Measurements from ENCODE around the gene ETS1.

DNA sequence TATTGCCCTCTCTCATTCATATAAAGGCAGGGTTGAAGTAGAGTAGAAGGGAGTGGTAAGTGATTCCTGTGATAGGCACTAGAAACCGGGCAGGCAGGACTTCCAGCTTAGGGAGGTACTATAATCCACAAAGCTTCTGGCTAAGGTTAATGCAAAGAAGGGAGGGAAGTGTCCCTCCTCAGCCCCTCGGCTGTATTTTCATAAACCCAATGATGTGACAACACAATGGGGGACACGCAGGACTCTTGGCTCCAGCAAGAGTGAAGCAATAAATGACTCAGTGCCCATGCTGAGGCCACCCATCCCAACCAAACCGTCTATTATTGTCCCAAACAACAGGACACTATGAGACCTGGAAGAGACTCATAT lies 90.7 kb downstream of the ETS1 start:
- TF ChIP-seq, protein P1, sequence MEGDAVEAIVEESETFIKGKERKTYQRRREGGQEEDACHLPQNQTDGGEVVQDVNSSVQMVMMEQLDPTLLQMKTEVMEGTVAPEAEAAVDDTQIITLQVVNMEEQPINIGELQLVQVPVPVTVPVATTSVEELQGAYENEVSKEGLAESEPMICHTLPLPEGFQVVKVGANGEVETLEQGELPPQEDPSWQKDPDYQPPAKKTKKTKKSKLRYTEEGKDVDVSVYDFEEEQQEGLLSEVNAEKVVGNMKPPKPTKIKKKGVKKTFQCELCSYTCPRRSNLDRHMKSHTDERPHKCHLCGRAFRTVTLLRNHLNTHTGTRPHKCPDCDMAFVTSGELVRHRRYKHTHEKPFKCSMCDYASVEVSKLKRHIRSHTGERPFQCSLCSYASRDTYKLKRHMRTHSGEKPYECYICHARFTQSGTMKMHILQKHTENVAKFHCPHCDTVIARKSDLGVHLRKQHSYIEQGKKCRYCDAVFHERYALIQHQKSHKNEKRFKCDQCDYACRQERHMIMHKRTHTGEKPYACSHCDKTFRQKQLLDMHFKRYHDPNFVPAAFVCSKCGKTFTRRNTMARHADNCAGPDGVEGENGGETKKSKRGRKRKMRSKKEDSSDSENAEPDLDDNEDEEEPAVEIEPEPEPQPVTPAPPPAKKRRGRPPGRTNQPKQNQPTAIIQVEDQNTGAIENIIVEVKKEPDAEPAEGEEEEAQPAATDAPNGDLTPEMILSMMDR (IDR thresholded peaks at IDR 0.05), result no peak
- TF ChIP-seq POLR2AphosphoS5 (IDR thresholded peaks at IDR 0.05; ENCODE audit: low read depth, low read length), result no peak
- no peak for TF ChIP-seq SIN3A (IDR thresholded peaks at IDR 0.05; ENCODE audit: borderline replicate concordance, insufficient read depth, low read depth, low read length)
- TF ChIP-seq, protein P2, sequence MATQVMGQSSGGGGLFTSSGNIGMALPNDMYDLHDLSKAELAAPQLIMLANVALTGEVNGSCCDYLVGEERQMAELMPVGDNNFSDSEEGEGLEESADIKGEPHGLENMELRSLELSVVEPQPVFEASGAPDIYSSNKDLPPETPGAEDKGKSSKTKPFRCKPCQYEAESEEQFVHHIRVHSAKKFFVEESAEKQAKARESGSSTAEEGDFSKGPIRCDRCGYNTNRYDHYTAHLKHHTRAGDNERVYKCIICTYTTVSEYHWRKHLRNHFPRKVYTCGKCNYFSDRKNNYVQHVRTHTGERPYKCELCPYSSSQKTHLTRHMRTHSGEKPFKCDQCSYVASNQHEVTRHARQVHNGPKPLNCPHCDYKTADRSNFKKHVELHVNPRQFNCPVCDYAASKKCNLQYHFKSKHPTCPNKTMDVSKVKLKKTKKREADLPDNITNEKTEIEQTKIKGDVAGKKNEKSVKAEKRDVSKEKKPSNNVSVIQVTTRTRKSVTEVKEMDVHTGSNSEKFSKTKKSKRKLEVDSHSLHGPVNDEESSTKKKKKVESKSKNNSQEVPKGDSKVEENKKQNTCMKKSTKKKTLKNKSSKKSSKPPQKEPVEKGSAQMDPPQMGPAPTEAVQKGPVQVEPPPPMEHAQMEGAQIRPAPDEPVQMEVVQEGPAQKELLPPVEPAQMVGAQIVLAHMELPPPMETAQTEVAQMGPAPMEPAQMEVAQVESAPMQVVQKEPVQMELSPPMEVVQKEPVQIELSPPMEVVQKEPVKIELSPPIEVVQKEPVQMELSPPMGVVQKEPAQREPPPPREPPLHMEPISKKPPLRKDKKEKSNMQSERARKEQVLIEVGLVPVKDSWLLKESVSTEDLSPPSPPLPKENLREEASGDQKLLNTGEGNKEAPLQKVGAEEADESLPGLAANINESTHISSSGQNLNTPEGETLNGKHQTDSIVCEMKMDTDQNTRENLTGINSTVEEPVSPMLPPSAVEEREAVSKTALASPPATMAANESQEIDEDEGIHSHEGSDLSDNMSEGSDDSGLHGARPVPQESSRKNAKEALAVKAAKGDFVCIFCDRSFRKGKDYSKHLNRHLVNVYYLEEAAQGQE (IDR thresholded peaks at IDR 0.05; ENCODE audit: insufficient read depth in 1 of 2, low read depth in 2 of 2, low read length in 1 of 2), result no peak
